ENCODE data around the gene AHCYL1.

DNA sequence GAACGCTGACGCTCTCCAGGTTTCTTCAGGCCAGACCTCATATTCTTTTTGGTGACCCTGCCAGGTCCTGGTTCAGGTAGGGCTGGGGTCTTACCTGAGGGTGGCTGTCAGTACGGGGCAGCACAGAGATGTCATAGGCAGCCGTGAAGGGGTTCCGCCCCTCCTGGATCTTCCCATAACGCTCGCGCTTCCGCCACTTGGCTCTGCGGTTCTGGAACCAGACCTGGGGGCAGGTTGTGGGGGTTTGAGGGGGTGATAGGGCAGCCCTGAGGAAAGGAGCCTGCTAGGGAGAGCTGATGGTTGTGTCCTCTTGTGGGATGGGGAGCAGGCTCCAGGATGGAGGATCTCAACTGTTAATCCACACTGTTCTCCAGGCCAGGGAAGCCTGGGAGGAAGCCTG, 76.8 kb downstream of the AHCYL1 start:
- TF ChIP-seq, protein P1, sequence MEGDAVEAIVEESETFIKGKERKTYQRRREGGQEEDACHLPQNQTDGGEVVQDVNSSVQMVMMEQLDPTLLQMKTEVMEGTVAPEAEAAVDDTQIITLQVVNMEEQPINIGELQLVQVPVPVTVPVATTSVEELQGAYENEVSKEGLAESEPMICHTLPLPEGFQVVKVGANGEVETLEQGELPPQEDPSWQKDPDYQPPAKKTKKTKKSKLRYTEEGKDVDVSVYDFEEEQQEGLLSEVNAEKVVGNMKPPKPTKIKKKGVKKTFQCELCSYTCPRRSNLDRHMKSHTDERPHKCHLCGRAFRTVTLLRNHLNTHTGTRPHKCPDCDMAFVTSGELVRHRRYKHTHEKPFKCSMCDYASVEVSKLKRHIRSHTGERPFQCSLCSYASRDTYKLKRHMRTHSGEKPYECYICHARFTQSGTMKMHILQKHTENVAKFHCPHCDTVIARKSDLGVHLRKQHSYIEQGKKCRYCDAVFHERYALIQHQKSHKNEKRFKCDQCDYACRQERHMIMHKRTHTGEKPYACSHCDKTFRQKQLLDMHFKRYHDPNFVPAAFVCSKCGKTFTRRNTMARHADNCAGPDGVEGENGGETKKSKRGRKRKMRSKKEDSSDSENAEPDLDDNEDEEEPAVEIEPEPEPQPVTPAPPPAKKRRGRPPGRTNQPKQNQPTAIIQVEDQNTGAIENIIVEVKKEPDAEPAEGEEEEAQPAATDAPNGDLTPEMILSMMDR (IDR thresholded peaks at IDR 0.05; ENCODE audit: insufficient read depth, low read depth, low read length), result no peak
- no peak for TF ChIP-seq EZH2 (IDR thresholded peaks at IDR 0.05; ENCODE audit: insufficient read depth, low read length)

All from astrocyte (in vitro differentiated cells and primary cell).